ENCODE results near the gene TFAP2C.
A peak's percentile ranks its signal among the peaks of the same experiment; 100 is the strongest.

TFAP2C gene

GRCh38 chr20:56627122-56628014 lies 1.7 kb upstream of the TFAP2C start:
- peak; percentile 37 for DNase-seq (ENCODE audit: low spot score)
- no peak for TF ChIP-seq CTCF (IDR thresholded peaks at IDR 0.05; ENCODE audit: extremely low read depth, missing control alignments)

- peak; percentile 48 for DNase-seq (ENCODE audit: low spot score)
- no peak for TF ChIP-seq CTCF (IDR thresholded peaks at IDR 0.05; ENCODE audit: extremely low read depth, missing control alignments)
These were observed 862 bp upstream of the TFAP2C start for GRCh38 chr20:56628015-56628872.

- DNase-seq (ENCODE audit: low spot score), result peak; percentile 47
- no peak for TF ChIP-seq CTCF (IDR thresholded peaks at IDR 0.05; ENCODE audit: extremely low read depth, missing control alignments)
These were observed 469 bp downstream of the TFAP2C start for GRCh38 chr20:56629464-56630085.

- peak; percentile 64 for DNase-seq (ENCODE audit: low spot score)
- no peak for TF ChIP-seq CTCF (IDR thresholded peaks at IDR 0.05; ENCODE audit: extremely low read depth, missing control alignments)
These were observed 984 bp downstream of the TFAP2C start for GRCh38 chr20:56630086-56630493.

- TF ChIP-seq CTCF (IDR thresholded peaks at IDR 0.05; ENCODE audit: extremely low read depth, missing control alignments), result no peak
- DNase-seq (ENCODE audit: low spot score), result peak; percentile 44
These were observed 1.6 kb downstream of the TFAP2C start for GRCh38 chr20:56630506-56631317.

- TF ChIP-seq CTCF (IDR thresholded peaks at IDR 0.05; ENCODE audit: extremely low read depth, missing control alignments), result no peak
- no peak for DNase-seq (ENCODE audit: low spot score)
These were observed 2.3 kb downstream of the TFAP2C start for GRCh38 chr20:56631318-56631989.
